T1000 (cell line): ENCODE data around the gene FGFR4.
"Not testable (repeated sequence)": the region's sequence is repeated elsewhere in the genome, so short reads cannot be mapped to it uniquely, and the experiment has no call there.

Source experiments
- DNase-seq: peaks from one replicate; lab custom pipeline; 2025; ENCODE audit warnings: mixed read lengths; lab: John Stamatoyannopoulos, UW

Gene FGFR4

DNA sequence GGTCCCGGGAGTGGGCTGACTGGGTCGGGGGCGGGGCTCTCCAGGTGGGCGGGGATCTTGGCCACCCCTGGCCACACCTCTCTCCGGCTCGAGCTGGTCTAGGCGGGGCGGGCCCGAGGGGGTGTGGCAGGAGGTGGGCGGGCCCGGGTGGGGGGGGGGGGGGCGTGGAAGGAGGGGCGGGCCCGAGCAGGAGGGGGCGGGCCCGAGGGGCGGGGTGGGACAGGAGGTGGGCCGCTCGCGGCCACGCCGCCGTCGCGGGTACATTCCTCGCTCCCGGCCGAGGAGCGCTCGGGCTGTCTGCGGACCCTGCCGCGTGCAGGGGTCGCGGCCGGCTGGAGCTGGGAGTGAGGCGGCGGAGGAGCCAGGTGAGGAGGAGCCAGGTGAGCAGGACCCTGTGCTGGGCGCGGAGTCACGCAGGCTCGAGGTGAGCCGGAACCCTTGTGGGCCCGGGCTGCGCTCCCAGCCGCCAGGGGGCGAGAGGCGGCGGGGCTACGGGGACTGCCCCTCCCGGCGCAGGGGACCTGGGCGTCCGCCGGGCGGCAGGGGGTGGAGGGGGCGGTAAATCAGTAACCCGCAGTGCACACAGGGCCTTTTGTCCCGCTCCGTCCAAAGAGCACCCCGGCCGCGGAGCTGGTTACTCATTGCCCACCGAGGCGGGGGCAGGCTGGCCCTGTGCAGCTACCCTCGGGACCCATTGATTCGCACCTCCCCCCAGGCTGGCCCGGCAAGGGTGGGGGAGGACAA, at the start of gene FGFR4:
Gene FGFR4 (plus strand): TSS at position 262 of the 744 bp plus-strand sequence. CDS start 2,688 bp downstream, outside the sequence.
- DNase-seq = peak; percentile 42

DNA sequence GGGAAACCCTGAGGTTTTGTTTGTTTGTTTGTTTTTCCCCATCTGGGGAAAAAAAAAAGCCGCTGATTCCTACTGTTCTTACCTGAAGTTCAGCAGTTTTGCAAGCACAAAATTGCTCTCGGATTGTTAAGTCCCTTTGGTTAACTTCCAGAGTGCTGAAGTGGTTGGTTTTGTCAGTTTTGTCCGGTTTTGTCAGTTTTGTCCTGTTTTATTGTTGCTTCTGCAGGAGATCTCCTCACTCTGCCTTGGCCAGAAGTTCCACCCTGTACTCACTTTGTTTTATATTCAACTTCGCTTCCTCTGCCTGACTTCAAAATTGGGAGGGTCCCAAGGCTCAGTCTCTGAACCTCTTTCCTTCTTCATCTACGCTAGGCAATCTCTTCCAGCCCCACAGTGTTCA, 49.8 kb upstream of the FGFR4 start:
- DNase-seq = no peak

DNA sequence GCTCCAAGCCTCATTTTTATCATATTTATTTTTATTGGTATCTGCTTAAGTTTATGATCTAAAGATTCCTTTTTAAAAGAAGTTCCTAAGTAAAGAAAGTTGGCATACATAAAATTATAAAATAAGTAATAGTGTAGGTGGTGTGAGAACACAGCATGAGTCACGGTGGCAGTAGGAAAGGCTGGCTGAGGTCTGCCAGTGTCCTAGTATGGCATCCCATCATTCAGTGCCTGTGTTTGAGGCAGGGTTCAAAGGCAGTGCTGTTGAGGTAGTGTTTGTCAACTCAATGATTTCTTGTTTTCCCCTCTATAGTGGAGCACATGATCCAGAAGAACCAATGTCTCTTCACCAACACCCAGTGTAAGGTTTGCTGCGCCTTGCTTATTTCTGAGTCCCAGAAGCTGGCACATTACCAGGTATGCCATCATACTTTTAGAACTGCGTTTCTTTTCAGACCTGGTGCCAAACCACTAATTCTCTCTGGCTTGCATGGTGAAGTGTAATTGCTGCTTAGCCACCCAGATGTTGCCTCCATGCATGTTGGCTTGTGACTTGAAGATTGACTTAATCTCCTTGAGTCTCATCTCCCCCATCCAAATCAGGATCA, 45.8 kb upstream of the FGFR4 start:
- DNase-seq = no peak

DNA sequence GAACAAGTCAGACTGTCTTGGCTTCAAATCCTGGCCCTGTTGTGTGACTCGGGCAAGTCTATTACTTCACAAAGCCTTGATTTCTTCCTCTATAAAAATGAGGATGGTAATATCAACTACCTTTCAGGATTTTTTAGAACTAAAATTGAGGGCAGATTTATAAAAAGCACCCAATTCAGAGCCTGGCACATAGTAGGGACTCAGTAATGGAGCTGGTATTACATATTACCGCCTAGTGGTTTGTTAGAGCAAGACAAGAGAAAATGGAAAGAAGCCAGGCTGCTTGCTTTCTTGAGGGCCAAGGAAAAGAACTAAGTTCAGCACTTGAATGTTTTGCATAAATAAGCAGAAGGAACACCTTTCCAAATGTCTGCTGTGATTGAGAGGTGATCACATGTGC, 44.8 kb upstream of the FGFR4 start:
- DNase-seq = no peak

DNA sequence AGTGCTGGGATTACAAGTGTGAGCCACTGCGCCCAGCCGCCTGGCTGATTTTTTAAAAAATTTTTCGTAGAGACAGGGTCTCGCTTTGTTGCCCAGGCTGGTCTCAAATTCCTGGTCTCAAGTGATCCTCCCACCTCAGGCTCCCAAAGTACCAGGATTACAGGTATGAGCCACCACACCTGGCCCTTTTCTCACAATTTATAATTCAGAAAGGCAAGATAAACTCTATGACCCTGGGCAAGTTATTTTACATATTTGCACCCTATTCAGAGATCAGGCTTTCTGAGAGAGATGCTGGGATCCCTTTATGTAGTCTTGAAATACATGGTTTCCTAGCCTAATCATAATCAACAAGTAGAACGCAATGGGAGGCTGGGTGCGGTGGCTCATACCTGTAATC, 43.6 kb upstream of the FGFR4 start:
- DNase-seq = no peak

DNA sequence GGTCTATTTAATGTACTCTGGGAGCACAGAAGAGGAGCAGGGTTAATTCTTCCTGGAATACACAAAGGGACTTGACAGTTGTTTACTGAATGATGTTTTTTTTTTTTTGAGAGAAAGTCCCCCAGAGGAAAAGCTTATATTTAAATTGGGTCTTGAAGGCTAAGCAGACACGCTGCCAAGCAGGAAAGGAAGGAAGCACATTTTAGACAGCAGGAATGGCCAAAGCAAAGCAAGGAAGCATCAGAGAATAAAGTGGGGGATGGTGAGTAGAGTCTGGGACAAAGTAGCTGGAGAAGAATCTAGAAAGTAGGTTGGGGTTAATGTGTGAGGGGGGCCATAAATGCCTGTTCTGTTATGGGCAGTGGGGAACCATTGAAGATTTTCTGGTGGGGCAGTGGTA, 42.8 kb upstream of the FGFR4 start:
- DNase-seq = no peak

DNA sequence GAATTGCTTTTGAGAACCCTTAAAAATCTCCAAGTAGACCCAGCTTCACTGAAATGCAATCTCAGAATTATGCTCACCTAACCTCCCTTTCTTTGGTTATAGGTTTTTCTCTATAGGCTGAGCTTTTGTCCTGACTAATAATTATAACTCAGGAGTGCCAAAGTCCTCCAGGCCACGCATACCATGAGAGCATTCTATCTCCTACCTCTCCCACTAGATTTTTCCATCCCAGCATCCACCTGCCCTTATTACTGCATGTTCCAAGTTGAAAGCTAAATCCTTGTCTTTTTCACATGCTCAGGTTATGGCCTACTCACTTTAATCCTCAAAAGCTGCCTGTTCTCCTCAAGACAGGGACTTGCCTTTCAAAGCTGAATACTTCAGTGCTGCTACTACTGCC, 42.1 kb upstream of the FGFR4 start:
- no peak for DNase-seq

DNA sequence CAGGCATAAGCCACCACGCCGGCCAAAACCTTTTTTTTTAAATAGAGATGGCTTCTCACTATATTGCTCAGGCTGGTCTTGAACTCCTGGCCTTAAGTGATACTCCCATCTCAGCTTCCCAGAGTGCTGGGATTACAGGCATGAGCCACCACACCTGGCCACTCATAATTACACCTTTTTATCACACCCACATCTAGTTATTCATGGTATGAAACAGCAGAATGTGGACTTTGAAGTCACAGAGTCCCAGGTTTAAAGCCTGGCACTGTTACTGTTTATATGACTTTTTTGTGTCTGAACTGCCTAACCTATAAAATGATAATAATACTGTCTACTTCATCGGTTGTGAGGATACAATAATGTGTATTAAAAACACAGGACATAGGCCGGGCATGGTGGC, 41.1 kb upstream of the FGFR4 start:
- DNase-seq = no peak

DNA sequence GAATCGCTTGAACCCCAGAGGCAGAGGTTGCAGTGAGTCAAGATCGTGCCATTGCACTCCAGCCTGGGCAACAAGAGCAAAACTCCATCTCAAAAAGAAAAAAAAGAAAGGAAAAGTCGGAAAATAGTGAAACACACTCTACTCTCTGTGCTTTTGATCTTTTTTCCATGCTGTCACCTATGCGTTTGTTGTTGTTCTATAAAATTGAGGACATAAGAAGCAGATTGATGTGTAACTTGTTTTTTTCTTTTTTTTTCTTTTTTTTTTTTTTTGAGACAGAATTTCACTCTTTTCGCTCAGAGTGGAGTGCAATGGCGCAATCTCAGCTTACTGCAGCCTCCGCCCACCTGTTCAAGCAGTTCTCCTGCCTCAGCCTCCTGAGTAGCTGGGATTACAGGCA, 38.2 kb upstream of the FGFR4 start:
- DNase-seq = not testable (repeated sequence)

DNA sequence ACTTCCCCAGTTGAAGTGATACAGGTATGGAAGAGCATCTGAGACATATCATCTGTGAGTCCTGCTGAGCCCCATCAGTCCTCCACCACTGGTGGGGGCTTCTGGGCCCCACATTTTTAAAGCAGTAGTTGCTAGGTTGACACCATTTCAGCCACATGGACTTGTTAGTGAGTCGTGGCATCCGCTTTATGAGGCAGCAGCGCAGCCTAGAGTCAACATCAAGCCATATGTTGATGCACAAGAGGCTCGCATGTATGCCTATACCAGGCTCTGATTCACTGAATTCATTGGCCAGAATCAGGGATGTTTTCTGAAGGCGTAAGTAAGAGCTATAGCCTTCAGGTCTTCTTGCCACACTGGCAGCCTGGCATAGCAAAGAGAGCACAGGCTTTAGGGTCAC, 37.4 kb upstream of the FGFR4 start:
- DNase-seq = no peak

DNA sequence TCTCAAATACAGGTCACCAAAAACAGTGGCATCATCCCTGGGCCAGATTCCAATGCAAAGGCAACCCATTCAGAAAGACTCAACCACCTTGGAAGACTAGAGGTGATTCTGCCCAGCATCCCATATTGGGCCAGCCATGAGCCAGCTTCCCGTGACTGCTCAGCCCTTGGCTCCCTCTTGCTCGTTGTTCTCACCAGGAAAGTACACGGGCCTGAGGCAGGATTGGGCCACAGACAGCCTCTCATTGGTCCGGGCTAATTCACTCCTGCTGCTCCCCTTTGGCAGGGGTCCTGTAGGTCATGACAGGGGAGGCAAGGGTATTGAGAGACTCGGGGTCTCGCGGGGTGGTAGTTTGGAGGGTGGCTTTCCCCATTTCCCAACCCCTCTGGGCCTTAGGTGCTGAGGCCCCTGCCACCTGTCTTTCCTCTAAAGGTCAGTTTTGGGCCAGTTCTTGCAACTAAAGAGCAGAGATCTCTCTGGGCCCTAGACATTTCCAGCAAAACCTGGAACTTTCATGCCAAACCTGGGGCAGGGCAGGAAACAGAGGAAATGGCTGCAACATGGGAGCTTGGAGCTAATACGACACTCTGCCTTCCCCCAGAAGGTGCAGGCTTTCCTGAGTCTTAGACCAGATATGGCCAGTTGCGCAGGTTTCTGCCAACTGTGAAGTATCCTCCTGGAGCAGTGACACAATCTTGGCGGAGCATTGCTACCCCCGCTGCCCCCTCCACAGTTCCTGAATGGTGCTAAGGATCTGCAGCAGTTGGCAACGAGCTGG, 22.0 kb upstream of the FGFR4 start:
- DNase-seq = no peak

DNA sequence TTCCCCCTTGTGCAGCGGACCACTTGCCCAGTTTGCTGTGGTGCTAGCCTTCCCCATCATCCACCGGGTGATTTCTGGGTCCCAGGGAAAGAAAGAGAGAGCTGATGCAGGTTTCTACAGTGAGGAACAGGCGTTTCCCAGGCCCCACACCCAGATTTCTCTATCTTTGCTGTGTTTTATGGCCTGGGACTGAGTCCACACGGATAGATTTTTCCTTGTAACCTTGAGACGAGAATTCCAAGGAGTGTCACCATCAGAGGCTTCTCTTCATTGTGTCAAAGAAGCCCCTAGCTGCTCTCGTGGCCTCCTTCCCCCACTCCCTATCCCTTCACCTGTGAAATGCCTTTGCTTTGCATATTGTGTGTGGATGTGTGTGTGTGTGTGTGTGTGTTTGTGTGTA, 21.2 kb upstream of the FGFR4 start:
- DNase-seq = no peak

DNA sequence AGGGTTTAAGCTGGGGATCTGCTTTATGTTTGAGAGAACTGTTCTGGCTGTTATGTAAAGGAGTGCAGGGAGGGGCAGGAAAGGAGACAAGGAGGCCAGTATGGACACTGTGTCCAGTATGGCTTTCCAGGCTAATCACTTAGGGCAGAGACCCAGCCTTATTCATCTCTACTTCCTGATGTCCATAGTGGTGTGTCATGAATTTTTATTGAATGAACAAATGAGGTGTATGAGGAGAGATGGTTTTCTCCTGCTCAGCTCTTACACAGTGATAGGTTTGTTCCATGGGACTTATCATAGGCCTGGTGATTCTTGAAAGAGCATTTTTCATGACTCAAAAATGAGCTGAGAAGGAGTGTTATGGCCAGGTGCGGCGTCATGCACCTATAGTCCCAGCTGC, 20.5 kb upstream of the FGFR4 start:
- no peak for DNase-seq

DNA sequence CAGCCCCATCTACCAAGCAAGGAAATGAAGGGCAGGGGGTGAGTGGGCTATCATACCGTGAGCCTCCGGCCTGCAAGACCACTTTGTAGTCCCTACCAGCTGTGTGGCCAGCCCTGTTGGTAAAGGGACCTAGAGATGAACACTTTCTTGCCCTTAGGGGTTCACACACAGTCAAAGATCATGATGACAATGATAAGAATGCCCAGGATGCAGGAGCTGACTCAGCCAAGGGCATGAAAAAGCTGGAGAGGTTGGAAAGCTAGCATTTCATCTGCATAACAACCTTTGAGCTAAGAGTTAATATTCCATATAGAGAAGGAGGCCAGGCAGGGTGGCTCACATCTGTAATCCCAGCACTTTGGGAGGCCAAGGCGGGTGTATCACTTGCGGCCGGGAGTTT, 19.2 kb upstream of the FGFR4 start:
- DNase-seq = no peak

DNA sequence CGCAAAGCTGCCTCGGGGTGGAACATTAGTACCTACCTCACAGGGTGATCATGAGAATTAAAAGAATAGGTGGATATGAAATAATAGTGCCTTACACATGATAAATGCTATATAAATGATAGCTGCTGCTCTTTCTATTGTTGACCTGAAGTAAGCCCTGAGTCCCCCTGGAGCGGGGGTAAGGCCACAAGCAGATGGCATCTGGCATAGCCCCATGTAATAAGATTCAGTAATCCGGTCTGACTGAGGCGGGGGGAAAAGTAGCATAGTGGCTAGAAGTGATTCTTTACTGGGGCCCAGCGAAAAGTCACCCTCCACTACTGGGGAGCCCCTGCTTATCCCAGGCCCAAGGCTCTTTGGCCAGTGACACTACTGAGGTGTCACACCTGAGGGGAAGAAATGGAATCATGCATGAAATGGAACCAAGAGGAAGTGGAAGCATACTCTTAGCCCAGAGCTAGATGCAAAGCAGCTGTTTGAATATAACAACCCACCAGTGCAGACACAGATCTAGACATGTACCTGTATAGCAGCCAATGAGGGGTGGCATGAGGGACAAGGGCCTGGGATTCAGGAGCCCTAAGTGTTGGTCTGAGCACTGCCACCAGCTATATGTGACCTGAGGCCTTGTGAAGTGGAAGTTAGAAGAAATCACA, 16.1 kb upstream of the FGFR4 start:
- no peak for DNase-seq

DNA sequence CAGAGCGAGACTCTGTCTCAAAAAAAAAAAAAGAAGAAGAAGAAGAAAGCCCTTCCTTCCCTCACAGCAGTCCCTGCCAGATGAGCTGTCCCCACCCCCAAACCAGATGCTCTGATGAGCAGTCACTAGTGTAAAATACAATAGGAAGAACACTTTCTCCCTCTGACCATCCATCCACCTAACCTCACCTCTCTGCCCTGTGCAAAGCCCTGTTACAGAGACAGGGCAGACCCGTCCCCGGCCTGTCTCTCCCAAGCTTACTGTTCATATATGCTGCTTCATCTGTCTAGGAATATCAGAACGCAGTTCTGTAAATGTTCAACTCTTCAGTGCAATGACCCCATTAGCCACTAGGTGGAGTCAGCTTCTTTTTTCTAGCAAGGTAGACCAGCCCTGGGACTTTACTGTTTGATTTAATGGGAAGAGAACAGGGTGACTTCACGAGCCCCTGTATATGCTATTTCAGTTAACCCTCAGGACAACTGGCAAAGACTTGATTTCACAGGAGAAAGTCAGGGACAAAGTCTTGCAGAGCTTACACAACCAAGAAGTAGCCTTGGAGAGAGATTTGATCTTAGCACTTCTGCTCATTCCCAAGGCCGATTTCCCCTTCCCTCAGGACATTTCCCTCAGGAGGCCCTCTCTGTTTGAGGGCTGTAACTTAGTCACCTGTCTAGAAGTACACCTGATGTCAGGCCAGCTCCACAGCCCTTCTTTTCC, 14.9 kb upstream of the FGFR4 start:
- peak; percentile 29 for DNase-seq

DNA sequence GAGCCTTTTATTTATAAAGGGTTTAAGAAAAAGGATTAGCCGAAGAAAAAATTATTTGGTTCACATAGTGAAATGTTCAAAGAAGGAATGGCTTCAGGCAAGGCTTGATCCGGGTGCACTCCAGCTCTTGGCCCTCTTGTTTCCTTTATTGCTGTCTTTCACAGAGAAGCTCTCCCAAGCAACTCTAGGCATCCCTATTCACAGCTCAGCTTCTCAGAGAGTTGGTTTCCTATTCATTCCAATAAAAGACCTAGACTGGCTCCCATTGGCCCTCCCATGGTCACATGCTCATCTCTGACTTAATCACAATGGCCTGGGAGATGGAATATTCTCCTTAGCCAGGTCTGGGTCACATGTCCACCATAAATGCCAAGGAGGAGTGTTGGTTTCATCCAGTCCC, 9.4 kb upstream of the FGFR4 start:
- DNase-seq = no peak

DNA sequence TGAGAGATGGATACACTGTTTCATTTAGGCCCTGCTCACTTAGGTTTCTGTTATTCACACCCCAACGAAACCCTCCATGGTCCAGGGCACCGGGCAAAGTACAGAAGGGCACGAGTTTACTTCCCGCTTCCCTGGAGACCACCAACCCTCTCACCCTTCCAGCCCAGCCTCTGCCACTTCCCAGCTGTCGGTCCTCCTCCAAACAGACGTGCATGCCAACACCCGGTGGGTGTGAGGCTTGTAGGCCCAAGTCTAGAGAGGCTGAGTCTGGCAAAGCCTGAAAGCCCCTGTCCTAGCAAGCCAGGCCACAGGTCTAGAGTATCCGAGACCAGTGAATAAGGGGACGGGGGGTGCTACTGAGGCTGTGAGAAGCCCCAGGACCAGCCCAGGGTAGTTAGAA, 7.1 kb upstream of the FGFR4 start:
- no peak for DNase-seq

DNA sequence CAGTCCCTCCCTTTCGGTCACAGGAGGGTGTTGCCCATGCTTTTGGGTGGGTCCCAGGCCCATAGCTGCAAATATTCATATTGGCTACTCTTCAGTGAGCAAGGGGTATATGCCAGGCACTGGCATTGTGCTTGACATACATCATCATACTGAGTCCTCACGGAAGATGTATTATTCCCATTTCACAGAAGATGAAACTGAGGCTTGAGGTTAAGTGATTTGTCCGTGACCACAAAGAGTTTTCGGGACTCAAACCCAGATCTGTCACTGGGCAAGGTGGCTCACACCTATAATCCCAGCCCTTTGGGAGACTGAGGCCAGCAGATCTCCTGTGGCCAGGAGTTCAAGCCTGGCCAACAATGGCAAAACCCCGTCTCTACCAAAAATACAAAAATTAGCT, 6.5 kb upstream of the FGFR4 start:
- DNase-seq = no peak

DNA sequence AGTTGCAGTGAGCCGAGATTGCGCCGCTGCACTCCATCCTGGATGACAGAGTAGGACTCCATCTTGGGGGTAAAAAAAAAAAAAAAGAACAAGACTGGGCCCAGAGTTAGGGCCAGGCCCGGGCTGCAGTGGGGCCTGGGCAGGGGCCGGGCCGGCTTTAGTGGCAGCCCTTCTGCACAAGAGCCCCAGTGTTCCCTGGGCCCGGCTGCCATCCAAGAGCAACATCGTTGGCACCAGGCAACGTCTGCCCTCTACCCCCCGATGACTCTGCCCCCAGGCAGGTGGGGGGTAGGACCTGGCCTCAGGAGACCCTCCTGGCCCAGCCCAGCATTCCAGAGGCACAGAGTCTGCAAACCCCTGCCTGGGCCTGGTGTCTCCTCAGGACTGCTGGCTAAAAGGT, 4.9 kb upstream of the FGFR4 start:
- no peak for DNase-seq

DNA sequence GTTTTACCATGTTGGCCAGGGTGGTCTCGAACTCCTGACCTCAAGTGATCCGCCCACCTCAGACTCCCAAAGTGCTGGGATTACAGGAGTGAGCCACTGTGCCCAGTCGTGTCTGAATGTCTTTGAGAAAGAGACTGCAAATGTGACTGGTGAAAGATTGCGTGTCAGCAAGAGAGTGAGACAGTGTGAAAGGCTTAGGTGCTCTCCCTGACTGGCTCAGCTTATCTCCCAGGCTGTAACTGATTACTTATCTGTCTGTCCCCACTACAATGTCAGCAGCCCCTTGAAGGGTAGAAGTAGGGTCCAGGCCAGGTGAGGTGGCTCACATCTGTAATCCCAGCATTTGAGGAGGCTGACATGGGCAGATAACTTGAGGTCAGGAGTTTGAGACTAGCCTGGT, 3.4 kb upstream of the FGFR4 start:
- DNase-seq = no peak

DNA sequence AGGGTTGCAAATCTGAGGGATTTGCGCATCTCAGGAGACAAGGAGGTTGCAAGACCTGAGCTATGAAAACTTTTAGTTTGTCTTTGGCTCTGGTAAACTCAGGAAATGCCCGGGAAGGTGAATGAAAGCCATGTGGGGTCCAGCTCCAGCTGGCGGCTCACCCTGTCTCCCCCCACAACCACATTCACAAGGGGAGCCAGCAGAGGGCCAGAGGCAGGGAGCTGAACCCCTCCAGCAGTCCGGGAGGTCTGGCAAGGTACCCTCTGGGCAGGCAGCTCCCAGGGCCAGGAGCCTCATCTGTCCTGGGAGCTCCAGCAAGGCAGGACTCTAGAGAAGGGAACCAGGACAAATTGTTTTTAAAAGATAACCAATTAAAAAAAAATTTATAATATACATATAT, 2.5 kb upstream of the FGFR4 start:
- DNase-seq = no peak
